Activated B cell treated with CpG ODN at 0.5 μM for 24 hours (primary cell): ENCODE measurements around the gene ARNT2. TPM values are rescaled to one million over a fixed set of nuclear protein-coding genes. Genes with fewer than 3 reads are reported as not detected.

Experiments used
- ATAC-seq: fragments of 200-7000 bp; cut with Tn5 transposase; one replicate; pipeline ENCODE4 v1.10.0; 2021; ENCODE audit warnings: low read depth, mild to moderate bottlenecking, moderate library complexity
- CTCF ChIA-PET: fragments of 350-600 bp; sonication (Branson Sonifier 250); formaldehyde crosslinking; loops from one replicate; lab custom pipeline; 2021; ENCODE audit warnings: antibody characterized with exemption; lab: Charles Lee
- POLR2A ChIA-PET: fragments of 350-600 bp; sonication (Branson Sonifier 250); formaldehyde crosslinking; loops from one replicate; lab custom pipeline; 2021; ENCODE audit warnings: antibody characterized with exemption; lab: Charles Lee
- DNase-seq: peaks from one replicate; pipeline ENCODE4 v3.0.0; 2022
- H3K27ac Mint-ChIP-seq: one replicate; pipeline ENCODE4 v1.8.0; 2020; ENCODE audit warnings: mixed read lengths
- H3K27me3 Mint-ChIP-seq: one replicate; pipeline ENCODE4 v1.8.0; 2021; ENCODE audit warnings: mixed read lengths
- H3K36me3 Mint-ChIP-seq: one replicate; pipeline ENCODE4 v1.8.0; 2021; ENCODE audit warnings: low read depth, mixed read lengths
- H3K4me1 Mint-ChIP-seq: one replicate; pipeline ENCODE4 v1.8.0; 2021; ENCODE audit warnings: mixed read lengths
- H3K4me3 Mint-ChIP-seq: one replicate; pipeline ENCODE4 v1.8.0; 2020; ENCODE audit warnings: mild to moderate bottlenecking, mixed read lengths
- H3K9me3 Mint-ChIP-seq: one replicate; pipeline ENCODE4 v1.8.0; 2020; ENCODE audit warnings: mixed read lengths
- CTCF ChIP-seq: fragments of 200-600 bp; IDR thresholded peaks from one replicate; pipeline ENCODE4 v1.8.0; 2022; ENCODE audit warnings: antibody characterized with exemption, mild to moderate bottlenecking
- intact Hi-C: fragments of 100-400 bp; cut with micrococcal nuclease; formaldehyde crosslinking; loops from one replicate; pipeline ENCODE4 v1.15.1; 2024
- total RNA-seq: library from RNA; stranded (reverse); gene quantifications from 2 replicates; pipeline ENCODE4 v1.2.3, GENCODE V29; 2022

Gene ARNT2
- total RNA-seq, 1 donor from 2014 or later: not detected

- intact Hi-C loops: no loop called here
- H3K27ac Mint-ChIP-seq: no peak overlapping the region
- peaks cover 9% of the 10 kb centered on the region for H3K27me3 Mint-ChIP-seq
- no peak for TF ChIP-seq CTCF
- no peak for DNase-seq
- no peaks in the 10 kb centered on the region for H3K36me3 Mint-ChIP-seq
- no peak overlapping the region for H3K4me3 Mint-ChIP-seq
- ATAC-seq: no peak
- peaks cover 9% of the 10 kb centered on the region for H3K9me3 Mint-ChIP-seq
- ChIA-PET POLR2A (no interaction called here), CTCF (no interaction called here)
- no peaks in the 10 kb centered on the region for H3K4me1 Mint-ChIP-seq
These were observed 222.5 kb downstream of the ARNT2 start for GRCh38 chr15:80626643-80627120.

- H3K4me3 Mint-ChIP-seq: no peak overlapping the region
- CTCF ChIA-PET: no interaction called here
- DNase-seq: no peak
These were observed 225.2 kb downstream of the ARNT2 start for GRCh38 chr15:80629355-80629754.

GRCh38 chr15:80630981-80631380 lies 226.8 kb downstream of the ARNT2 start:
- intact Hi-C loops: no loop called here
- POLR2A ChIA-PET: no interaction called here
- H3K27ac Mint-ChIP-seq: no peak overlapping the region
- CTCF ChIA-PET: no interaction called here
- no peaks in the 10 kb centered on the region for H3K9me3 Mint-ChIP-seq
- no peak for TF ChIP-seq CTCF
- no peaks in the 10 kb centered on the region for H3K36me3 Mint-ChIP-seq
- no peak overlapping the region for H3K4me3 Mint-ChIP-seq
- no peaks in the 10 kb centered on the region for H3K4me1 Mint-ChIP-seq
- no peak for ATAC-seq
- peaks cover 5% of the 10 kb centered on the region for H3K27me3 Mint-ChIP-seq
- no peak for DNase-seq

More at GRCh38 chr15:80629355-80629754, 225.2 kb downstream of the ARNT2 start:
- intact Hi-C loops: no loop called here
- Mint-ChIP-seq H3K4me1 (no peaks in the 10 kb centered on the region), H3K36me3 (no peaks in the 10 kb centered on the region), H3K27ac (no peak overlapping the region), H3K27me3 (peaks cover 5% of the 10 kb centered on the region), H3K9me3 (no peaks in the 10 kb centered on the region)
- no peak for ATAC-seq
- no peak for TF ChIP-seq CTCF
- POLR2A ChIA-PET: no interaction called here

GRCh38 chr15:80633221-80633620 lies 229.0 kb downstream of the ARNT2 start:
- intact Hi-C loops: no loop called here
- POLR2A ChIA-PET: no interaction called here
- Mint-ChIP-seq H3K9me3 (no peaks in the 10 kb centered on the region), H3K36me3 (no peaks in the 10 kb centered on the region), H3K4me3 (no peak overlapping the region), H3K4me1 (no peaks in the 10 kb centered on the region), H3K27ac (no peak overlapping the region), H3K27me3 (peaks cover 5% of the 10 kb centered on the region)
- ATAC-seq: no peak
- CTCF ChIA-PET: no interaction called here
- TF ChIP-seq CTCF: no peak
- no peak for DNase-seq

- Mint-ChIP-seq H3K27me3 (peaks cover 3% of the 10 kb centered on the region), H3K36me3 (no peaks in the 10 kb centered on the region), H3K4me1 (no peaks in the 10 kb centered on the region), H3K27ac (no peak overlapping the region), H3K4me3 (no peak overlapping the region), H3K9me3 (peaks cover 2% of the 10 kb centered on the region)
- DNase-seq: no peak
- ATAC-seq: no peak
- CTCF ChIA-PET: no interaction called here
- POLR2A ChIA-PET: no interaction called here
- intact Hi-C loops: no loop called here
- TF ChIP-seq CTCF: no peak
These were observed 231.8 kb downstream of the ARNT2 start for GRCh38 chr15:80635953-80636352.
